Measurements from ENCODE around the gene NPL. TPM values are rescaled to one million over a fixed set of nuclear protein-coding genes. Genes with fewer than 3 reads are reported as not detected.

NPL gene
- total RNA-seq, 1 donor = 13.9 TPM

DNA sequence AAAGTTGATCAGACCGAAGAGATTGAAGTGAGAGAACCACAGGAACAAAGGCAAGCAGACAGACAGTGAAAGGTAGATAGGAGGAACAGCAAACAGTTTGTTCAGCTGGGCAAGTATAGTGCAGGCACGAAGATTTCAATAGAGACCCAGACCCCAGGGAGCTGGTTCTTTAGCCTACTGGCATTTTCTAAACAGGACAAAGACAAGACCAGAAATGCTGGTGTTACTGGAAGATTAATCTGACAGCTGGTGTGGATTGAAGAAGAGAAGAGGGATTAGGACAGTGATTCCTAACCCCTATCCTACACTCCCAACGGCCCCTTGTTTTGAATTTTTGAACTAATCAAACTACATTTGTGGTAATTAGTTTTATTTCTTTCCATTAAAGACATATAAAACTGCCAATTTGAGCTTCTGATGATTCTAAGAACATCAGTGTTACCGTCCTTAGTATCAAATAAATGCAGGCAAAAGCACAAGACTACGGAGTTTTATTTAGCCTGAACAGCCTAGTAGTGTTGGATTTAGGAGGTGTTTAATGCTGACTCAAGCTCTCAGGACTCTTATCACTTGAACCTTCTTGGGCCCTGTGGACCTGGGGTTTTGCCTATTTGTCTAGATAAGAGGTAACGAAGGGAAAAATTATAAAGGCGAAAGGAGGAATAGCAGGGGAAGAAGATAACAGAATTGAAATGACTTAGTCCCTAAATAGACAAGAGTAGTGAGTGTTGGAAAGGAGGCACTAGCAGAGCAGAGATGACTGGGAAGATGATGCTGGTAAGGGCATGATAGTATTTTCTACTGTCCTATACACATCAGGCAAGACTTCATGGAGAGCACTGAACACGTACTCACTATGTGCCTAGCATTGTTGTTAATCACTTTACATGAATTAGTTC, 2.0 kb downstream of the NPL start:
- H3K4me3 ChIP-seq (ENCODE audit: low read length) = no peak overlapping the region
- H3K9me3 ChIP-seq (ENCODE audit: low read depth, low read length) = no peaks in the 10 kb centered on the region
- H3K27me3 ChIP-seq (ENCODE audit: insufficient read depth, low read length) = no peaks in the 10 kb centered on the region
- peaks cover 54% of the 10 kb centered on the region for H3K4me1 ChIP-seq (ENCODE audit: insufficient read depth, low read length)

DNA sequence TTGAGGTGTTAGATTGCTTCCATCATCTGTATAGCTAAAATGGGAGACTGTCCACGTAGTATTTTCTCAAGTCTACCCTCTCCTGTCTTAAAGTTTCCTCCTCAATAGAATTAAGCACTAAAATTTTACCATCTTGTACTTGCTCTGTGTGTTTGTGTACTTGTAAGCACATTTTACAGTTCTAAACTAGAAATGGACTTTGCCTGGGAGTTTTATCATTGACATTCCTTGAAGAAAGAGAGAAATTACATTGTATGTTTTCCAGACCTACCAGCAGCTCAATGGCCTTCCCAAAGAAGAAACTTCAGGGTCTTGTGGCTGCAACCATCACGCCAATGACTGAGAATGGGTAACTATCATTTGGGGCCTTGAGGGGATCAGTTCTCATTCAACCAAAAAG, 4.5 kb downstream of the NPL start:
- peaks cover 62% of the 10 kb centered on the region for H3K4me1 ChIP-seq (ENCODE audit: insufficient read depth, low read length)
- H3K4me3 ChIP-seq (ENCODE audit: low read length) = no peak overlapping the region

GRCh38 chr1:182794676-182795201, 5.2 kb downstream of the NPL start:
- Histone ChIP-seq H3K27me3 (ENCODE audit: insufficient read depth, low read length) (no peaks in the 10 kb centered on the region), H3K4me3 (ENCODE audit: low read length) (no peak overlapping the region), H3K4me1 (ENCODE audit: insufficient read depth, low read length) (peaks cover 59% of the 10 kb centered on the region), H3K9me3 (ENCODE audit: low read depth, low read length) (no peaks in the 10 kb centered on the region)

More for the DNA sequence above, 4.5 kb downstream of the NPL start:
- no peaks in the 10 kb centered on the region for H3K27me3 ChIP-seq (ENCODE audit: insufficient read depth, low read length)
- no peaks in the 10 kb centered on the region for H3K9me3 ChIP-seq (ENCODE audit: low read depth, low read length)

- no peaks in the 10 kb centered on the region for H3K27me3 ChIP-seq (ENCODE audit: insufficient read depth, low read length)
- no peaks in the 10 kb centered on the region for H3K9me3 ChIP-seq (ENCODE audit: low read depth, low read length)
- H3K4me1 ChIP-seq (ENCODE audit: insufficient read depth, low read length) = peaks cover 53% of the 10 kb centered on the region
- no peak overlapping the region for H3K4me3 ChIP-seq (ENCODE audit: low read length)
These were observed 6.1 kb downstream of the NPL start for GRCh38 chr1:182795563-182796228.

DNA sequence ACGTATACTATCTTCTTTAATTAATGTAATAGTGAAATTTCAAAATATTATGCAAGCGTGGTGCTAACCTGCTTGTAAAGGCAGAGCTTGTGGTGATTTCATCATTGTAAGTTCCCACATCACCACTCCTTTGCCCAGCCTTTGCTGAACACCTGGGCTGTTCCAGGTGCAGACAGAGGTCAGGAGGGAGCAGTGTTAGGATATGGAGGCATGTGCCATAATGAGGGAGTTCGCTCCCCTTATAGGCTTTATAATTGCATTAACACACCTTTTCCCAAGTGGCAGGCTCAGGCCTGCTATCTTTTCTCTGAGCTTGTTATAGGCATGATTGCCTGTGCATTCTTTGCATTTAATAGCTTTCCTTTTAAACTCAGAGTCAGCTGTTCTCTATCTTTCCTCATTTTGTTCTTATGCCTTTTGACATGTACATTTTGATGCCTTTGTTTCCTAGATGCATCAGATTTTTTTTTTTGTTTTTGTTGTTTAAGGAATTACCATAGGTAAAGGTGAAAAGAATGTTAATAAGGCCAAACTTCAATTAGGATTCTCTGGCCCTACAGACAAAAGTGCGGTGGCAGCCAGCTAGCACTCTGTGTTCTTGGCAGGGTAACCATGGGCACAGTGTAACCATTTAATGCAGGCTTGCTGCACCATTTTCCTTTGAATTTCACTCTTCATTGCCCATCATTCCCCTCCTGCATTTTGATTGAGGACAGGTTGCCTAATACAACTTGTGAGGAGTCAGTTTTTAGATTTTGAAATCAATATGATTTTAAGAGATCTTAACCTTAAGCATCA, 12.6 kb downstream of the NPL start:
- Histone ChIP-seq H3K4me3 (ENCODE audit: low read length) (no peak overlapping the region), H3K4me1 (ENCODE audit: insufficient read depth, low read length) (peaks cover 4% of the 10 kb centered on the region), H3K9me3 (ENCODE audit: low read depth, low read length) (no peaks in the 10 kb centered on the region), H3K27me3 (ENCODE audit: insufficient read depth, low read length) (no peaks in the 10 kb centered on the region)

DNA sequence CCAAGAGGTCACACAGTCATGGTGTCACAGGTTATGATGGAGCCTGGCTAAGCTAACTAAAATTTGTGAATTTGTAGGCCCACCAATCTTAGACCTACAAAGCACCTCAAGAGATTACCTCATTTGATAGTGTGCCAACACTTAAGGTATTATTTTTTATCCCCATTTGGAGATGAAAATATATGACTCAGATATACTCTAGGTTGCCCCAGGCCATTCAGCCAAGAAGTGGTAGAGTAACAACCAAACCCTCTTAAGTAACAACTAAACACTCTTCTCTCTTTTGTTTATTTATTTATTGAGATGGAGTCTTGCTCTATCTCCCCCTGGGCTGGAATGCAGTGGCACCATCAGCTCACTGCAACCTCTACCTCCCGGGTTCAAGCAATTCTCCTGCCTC, 14.3 kb downstream of the NPL start:
- H3K4me3 ChIP-seq (ENCODE audit: low read length) = no peak overlapping the region
- no peaks in the 10 kb centered on the region for H3K9me3 ChIP-seq (ENCODE audit: low read depth, low read length)
- no peaks in the 10 kb centered on the region for H3K27me3 ChIP-seq (ENCODE audit: insufficient read depth, low read length)
- no peaks in the 10 kb centered on the region for H3K4me1 ChIP-seq (ENCODE audit: insufficient read depth, low read length)

DNA sequence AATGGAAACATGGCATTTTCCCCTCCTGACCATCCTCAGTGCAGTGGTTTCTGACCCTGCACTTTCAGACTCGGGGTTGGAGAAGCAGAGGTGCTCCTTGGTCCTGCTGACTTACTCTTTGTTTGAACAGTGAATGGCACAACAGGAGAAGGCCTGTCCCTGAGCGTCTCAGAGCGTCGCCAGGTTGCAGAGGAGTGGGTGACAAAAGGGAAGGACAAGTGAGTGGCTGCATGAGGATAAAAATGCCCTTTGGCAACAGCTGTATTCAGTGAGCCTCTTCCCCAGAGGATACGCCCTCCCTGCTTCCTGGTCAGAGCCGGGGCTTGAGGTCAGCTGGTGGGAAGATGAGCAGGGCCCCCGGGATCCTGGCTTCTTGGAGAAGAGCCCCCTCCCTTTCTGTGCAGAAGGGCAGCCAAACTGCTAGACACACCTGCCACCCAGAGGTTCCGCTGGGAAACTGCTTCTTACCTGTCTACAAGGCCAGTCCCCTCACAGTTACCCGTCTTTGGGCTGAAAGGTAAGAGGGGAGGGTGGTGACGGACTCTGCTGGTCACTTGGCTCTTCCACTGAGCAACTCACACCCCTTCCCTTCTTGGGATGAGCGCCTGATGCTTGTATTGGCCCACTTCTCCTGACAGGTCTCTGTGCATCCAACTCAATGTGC, 16.6 kb downstream of the NPL start:
- Histone ChIP-seq H3K4me3 (ENCODE audit: low read length) (no peak overlapping the region), H3K4me1 (ENCODE audit: insufficient read depth, low read length) (peaks cover 9% of the 10 kb centered on the region), H3K27me3 (ENCODE audit: insufficient read depth, low read length) (no peaks in the 10 kb centered on the region), H3K9me3 (ENCODE audit: low read depth, low read length) (no peaks in the 10 kb centered on the region)

GRCh38 chr1:182807907-182808306, 18.3 kb downstream of the NPL start:
- Histone ChIP-seq H3K9me3 (ENCODE audit: low read depth, low read length) (no peaks in the 10 kb centered on the region), H3K27me3 (ENCODE audit: insufficient read depth, low read length) (no peaks in the 10 kb centered on the region), H3K4me1 (ENCODE audit: insufficient read depth, low read length) (peaks cover 9% of the 10 kb centered on the region), H3K4me3 (ENCODE audit: low read length) (no peak overlapping the region)

DNA sequence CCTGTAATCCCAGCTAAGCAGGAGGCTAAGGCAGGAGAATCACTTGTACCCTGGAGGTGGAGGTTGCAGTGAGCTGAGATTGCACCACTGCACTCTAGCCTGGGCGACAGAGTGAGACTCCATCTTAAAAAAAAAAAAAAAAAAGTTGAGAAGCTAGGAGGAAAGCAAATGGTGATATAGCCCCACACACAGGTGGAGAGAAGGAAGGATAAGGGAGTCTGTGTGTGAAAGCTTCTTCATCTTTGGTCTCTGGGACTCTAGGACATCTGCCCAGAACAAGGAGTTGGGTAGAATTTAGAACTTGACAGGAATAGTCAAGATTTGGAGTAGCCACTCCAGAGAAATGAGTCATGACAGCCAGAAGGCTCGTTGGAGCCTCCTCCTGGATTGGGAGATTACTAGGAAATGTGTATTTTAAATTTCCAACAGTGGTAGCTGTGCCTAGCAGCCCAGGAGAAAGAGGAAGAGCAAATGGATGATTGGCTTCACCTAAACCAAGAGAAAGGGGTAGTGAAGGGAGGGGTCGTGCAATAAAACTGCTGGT, 19.9 kb downstream of the NPL start:
- H3K9me3 ChIP-seq (ENCODE audit: low read depth, low read length) = no peaks in the 10 kb centered on the region
- no peak overlapping the region for H3K4me3 ChIP-seq (ENCODE audit: low read length)
- peaks cover 9% of the 10 kb centered on the region for H3K4me1 ChIP-seq (ENCODE audit: insufficient read depth, low read length)
- no peaks in the 10 kb centered on the region for H3K27me3 ChIP-seq (ENCODE audit: insufficient read depth, low read length)

DNA sequence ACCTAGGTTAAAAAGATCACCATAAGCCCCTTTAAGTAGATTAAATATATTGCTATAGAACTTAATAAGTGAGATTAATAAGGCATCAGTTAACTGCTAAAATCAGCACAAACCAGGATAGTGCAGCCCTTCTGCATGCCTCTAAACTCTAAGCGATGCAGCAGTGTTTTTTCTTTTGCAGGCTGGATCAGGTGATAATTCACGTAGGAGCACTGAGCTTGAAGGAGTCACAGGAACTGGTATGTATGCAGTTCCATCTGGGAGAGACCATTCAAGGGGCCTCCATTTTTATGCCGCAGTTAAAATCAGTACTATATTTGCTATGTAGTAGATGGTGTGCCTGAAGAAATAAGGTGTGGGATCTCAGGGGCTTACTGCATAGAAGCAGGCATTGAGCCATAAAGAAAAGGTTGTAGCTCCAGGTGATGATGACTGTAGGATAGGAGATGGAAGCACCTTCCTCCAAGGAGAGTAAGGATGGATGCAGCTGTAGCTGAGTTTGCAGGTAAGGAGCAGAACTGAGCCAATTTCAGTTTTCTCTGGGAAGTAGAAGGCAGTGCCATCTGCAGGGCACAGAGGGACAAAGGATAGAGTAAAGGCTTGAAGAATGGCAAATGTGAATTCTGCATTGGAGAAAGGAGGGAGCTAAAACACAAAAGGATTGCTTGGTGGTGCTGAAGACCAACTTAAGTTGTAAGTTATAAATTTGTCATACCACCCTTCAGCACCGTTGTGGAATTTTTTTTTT, 22.6 kb downstream of the NPL start:
- Histone ChIP-seq H3K4me1 (ENCODE audit: insufficient read depth, low read length) (peaks cover 9% of the 10 kb centered on the region), H3K4me3 (ENCODE audit: low read length) (no peak overlapping the region), H3K9me3 (ENCODE audit: low read depth, low read length) (no peaks in the 10 kb centered on the region), H3K27me3 (ENCODE audit: insufficient read depth, low read length) (no peaks in the 10 kb centered on the region)

DNA sequence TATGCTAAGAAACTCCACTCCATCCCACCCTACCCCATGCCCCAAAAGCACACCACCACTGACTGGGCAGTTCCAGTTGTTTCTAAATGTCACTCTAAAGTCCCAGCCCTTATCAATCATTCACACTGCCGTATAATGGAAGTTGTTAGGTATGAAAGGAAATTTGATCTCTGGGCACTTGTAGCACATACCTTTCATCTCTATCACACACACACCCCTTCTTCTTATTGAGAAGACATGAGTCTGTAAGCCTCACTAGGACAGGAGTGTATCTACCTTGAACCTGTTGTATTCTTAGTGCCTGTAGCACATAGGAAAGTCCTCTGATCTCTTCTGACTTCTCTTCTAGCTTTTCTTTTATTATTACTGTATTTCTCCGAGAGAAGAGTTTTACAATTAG, 27.3 kb downstream of the NPL start:
- Histone ChIP-seq H3K27me3 (ENCODE audit: insufficient read depth, low read length) (no peaks in the 10 kb centered on the region), H3K4me3 (ENCODE audit: low read length) (no peak overlapping the region), H3K9me3 (ENCODE audit: low read depth, low read length) (no peaks in the 10 kb centered on the region), H3K4me1 (ENCODE audit: insufficient read depth, low read length) (no peaks in the 10 kb centered on the region)

GRCh38 chr1:182817802-182818201, 28.2 kb downstream of the NPL start:
- no peaks in the 10 kb centered on the region for H3K27me3 ChIP-seq (ENCODE audit: insufficient read depth, low read length)
- no peaks in the 10 kb centered on the region for H3K9me3 ChIP-seq (ENCODE audit: low read depth, low read length)
- no peaks in the 10 kb centered on the region for H3K4me1 ChIP-seq (ENCODE audit: insufficient read depth, low read length)
- H3K4me3 ChIP-seq (ENCODE audit: low read length) = no peak overlapping the region

- Histone ChIP-seq H3K4me3 (ENCODE audit: low read length) (no peak overlapping the region), H3K9me3 (ENCODE audit: low read depth, low read length) (no peaks in the 10 kb centered on the region), H3K4me1 (ENCODE audit: insufficient read depth, low read length) (no peaks in the 10 kb centered on the region), H3K27me3 (ENCODE audit: insufficient read depth, low read length) (no peaks in the 10 kb centered on the region)
These were observed 33.6 kb downstream of the NPL start for GRCh38 chr1:182823220-182823619.

DNA sequence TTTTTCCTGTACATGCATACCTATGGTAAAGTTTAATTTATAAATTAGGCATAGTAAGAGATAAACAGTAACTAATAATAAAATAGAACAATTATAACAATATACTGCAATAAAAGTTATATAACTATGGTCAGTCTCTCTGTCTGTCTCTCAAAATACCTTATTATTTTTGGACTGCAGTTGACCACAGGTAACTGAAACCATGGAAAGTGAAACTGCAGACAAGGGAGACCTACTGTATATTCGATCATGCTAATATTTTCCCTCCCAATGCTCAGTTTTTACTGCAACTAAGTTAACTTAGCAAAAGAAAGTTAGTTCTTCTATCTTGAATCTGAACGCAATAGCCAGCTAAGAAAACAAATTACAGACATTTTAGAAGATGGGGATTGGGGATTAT, 37.3 kb downstream of the NPL start:
- Histone ChIP-seq H3K4me3 (ENCODE audit: low read length) (no peak overlapping the region), H3K27me3 (ENCODE audit: insufficient read depth, low read length) (no peaks in the 10 kb centered on the region), H3K9me3 (ENCODE audit: low read depth, low read length) (no peaks in the 10 kb centered on the region), H3K4me1 (ENCODE audit: insufficient read depth, low read length) (no peaks in the 10 kb centered on the region)
